Loucy (cell line): Measurements from ENCODE around the gene RFT1.

Experiments used
- EZH2phosphoT487 ChIP-seq: fragments of 200-600 bp; IDR thresholded peaks from 2 replicates; pipeline ENCODE4 v1.6.1; 2018; ENCODE audit warnings: antibody characterized with exemption, mild to moderate bottlenecking, moderate library complexity, borderline replicate concordance
- TF ChIP-seq, protein P1 (sequence below): fragments of 200-600 bp; sonication (generic); conservative IDR thresholded peaks from 2 replicates; pipeline ENCODE4 v1.5.1; 2014; ENCODE audit warnings: mild to moderate bottlenecking, antibody characterized with exemption, low read length

DNA sequence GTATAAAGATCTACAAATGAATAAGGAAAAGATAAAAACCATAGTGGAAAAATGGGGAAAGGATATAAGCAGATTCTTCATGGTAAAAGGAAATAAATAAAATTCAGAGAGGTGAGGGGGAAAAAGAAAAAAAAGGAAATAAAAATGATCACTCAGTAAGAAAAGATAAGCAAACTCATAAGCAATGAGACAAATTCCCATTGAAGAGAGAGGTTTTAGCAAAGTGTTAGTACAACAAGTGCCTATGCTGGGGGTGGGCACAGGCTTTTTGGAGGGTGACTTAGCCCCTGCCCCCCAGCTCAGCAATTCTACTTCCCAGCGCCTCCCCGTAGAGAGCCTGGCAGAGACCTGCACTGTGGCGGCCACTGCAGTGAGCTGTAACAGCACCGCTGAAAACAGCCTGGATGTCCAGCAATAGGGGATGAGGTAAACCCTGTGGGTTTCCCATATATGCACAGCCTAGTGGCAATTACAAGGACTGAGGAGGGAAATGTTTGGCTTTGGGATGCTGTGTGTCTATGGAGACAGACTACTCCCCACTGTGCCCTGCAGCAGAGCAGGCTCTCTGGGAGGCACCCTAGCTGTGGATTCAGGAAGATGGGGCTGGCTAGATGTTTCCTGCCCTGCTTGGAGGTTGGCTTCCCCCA, 60.7 kb downstream of the RFT1 start:
- TF ChIP-seq, protein P1, sequence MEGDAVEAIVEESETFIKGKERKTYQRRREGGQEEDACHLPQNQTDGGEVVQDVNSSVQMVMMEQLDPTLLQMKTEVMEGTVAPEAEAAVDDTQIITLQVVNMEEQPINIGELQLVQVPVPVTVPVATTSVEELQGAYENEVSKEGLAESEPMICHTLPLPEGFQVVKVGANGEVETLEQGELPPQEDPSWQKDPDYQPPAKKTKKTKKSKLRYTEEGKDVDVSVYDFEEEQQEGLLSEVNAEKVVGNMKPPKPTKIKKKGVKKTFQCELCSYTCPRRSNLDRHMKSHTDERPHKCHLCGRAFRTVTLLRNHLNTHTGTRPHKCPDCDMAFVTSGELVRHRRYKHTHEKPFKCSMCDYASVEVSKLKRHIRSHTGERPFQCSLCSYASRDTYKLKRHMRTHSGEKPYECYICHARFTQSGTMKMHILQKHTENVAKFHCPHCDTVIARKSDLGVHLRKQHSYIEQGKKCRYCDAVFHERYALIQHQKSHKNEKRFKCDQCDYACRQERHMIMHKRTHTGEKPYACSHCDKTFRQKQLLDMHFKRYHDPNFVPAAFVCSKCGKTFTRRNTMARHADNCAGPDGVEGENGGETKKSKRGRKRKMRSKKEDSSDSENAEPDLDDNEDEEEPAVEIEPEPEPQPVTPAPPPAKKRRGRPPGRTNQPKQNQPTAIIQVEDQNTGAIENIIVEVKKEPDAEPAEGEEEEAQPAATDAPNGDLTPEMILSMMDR = no peak
- no peak for TF ChIP-seq EZH2phosphoT487
